HEK293 (cell line): Measurements from ENCODE around the gene RALGAPA2.

Experiments used
- CTCF ChIA-PET: fragments of 350-600 bp; formaldehyde crosslinking; extraction: SDS; loops from one replicate; lab custom pipeline; 2021; ENCODE audit warnings: antibody characterized with exemption; lab: Yijun Ruan, JAX
- POLR2A ChIA-PET: fragments of 300-600 bp; formaldehyde crosslinking; extraction: SDS; loops from one replicate; lab custom pipeline; 2020; ENCODE audit warnings: antibody characterized with exemption, inconsistent platforms; lab: Yijun Ruan, JAX
- H3K27ac ChIP-seq: fragments of 200-500 bp; sonication (Bioruptor generic); 2 replicates; pipeline ENCODE4 v1.5.1; 2014; ENCODE audit warnings: low read depth, low read length, control low read depth, inconsistent platforms; ENCODE audit errors: extremely low read depth
- H3K36me3 ChIP-seq, 2 experiments: fragments of 200-500 bp in 1 of 2; sonication (Bioruptor generic) in 1 of 2; 1 replicate in 1 of 2; 2 replicates in 1 of 2; pipeline ENCODE4 v1.5.1; 2014 to 2017; ENCODE audit warnings: inconsistent platforms in 2 of 2, low read length in 2 of 2; ENCODE audit not compliant: control insufficient read depth in 2 of 2, insufficient read depth in 1 of 2
- H3K4me1 ChIP-seq: fragments of 200-500 bp; sonication (Bioruptor generic); 2 replicates; pipeline ENCODE4 v1.5.1; 2014; ENCODE audit warnings: mild to moderate bottlenecking, low read length, inconsistent platforms; ENCODE audit not compliant: control insufficient read depth, insufficient read depth
- H3K4me3 ChIP-seq: 2 replicates; pipeline ENCODE4 v1.5.1; 2011; ENCODE audit warnings: low read depth, mild to moderate bottlenecking, control low read depth, low read length, moderate library complexity
- H3K9me3 ChIP-seq: fragments of 200-500 bp; sonication (Bioruptor generic); 2 replicates; pipeline ENCODE4 v1.5.1; 2014; ENCODE audit warnings: low read depth, low read length, inconsistent platforms; ENCODE audit not compliant: control insufficient read depth, insufficient read depth
- FEZF1 ChIP-seq: fragments of 450-650 bp; formaldehyde crosslinking; IDR thresholded peaks from 2 replicates; pipeline ENCODE4 v1.5.1; 2016; ENCODE audit warnings: missing biosample characterization, missing genetic modification characterization
- GLI2 ChIP-seq: fragments of 450-650 bp; formaldehyde crosslinking; IDR thresholded peaks from 2 replicates; pipeline ENCODE4; 2017; ENCODE audit warnings: missing biosample characterization, missing genetic modification characterization, low read depth, borderline replicate concordance
- KLF16 ChIP-seq: fragments of 450-650 bp; formaldehyde crosslinking; IDR thresholded peaks from 2 replicates; pipeline ENCODE4 v1.5.1; 2017; ENCODE audit warnings: missing biosample characterization, missing genetic modification characterization
- KLF7 ChIP-seq: fragments of 450-650 bp; formaldehyde crosslinking; IDR thresholded peaks from 2 replicates; pipeline ENCODE4 v1.5.1; 2016; ENCODE audit warnings: missing biosample characterization, missing genetic modification characterization, borderline replicate concordance
- PRDM2 ChIP-seq: fragments of 450-650 bp; formaldehyde crosslinking; IDR thresholded peaks from 2 replicates; pipeline ENCODE4 v1.5.1; 2016; ENCODE audit warnings: missing biosample characterization, missing genetic modification characterization, borderline replicate concordance
- SCRT2 ChIP-seq: fragments of 450-650 bp; formaldehyde crosslinking; IDR thresholded peaks from 2 replicates; pipeline ENCODE4 v1.5.1; 2016; ENCODE audit warnings: missing biosample characterization, missing genetic modification characterization
- SP7 ChIP-seq: fragments of 450-650 bp; formaldehyde crosslinking; IDR thresholded peaks from 2 replicates; pipeline ENCODE4 v1.5.1; 2016; ENCODE audit warnings: missing biosample characterization, missing genetic modification characterization
- ZBTB11 ChIP-seq: fragments of 450-650 bp; formaldehyde crosslinking; conservative IDR thresholded peaks from 2 replicates; pipeline ENCODE4 v1.5.1; 2016; ENCODE audit warnings: low read depth, missing biosample characterization, missing genetic modification characterization
- ZBTB17 ChIP-seq: fragments of 450-650 bp; formaldehyde crosslinking; IDR thresholded peaks from 2 replicates; pipeline ENCODE4 v1.5.1; 2016; ENCODE audit warnings: missing biosample characterization, missing genetic modification characterization
- ZFP41 ChIP-seq: fragments of 450-650 bp; formaldehyde crosslinking; IDR thresholded peaks from 2 replicates; pipeline ENCODE4 v1.5.1; 2016; ENCODE audit warnings: missing biosample characterization, missing genetic modification characterization, borderline replicate concordance
- ZFP69B ChIP-seq: fragments of 450-650 bp; formaldehyde crosslinking; IDR thresholded peaks from 2 replicates; pipeline ENCODE4 v1.5.1; 2016; ENCODE audit warnings: missing biosample characterization, missing genetic modification characterization
- ZNF140 ChIP-seq: fragments of 450-650 bp; formaldehyde crosslinking; IDR thresholded peaks from 2 replicates; pipeline ENCODE4 v1.5.1; 2016; ENCODE audit warnings: missing biosample characterization, missing genetic modification characterization
- ZNF169 ChIP-seq: fragments of 450-650 bp; formaldehyde crosslinking; IDR thresholded peaks from 2 replicates; pipeline ENCODE4 v1.5.1; 2016; ENCODE audit warnings: missing biosample characterization, missing genetic modification characterization
- ZNF341 ChIP-seq: fragments of 450-650 bp; formaldehyde crosslinking; IDR thresholded peaks from 2 replicates; pipeline ENCODE4; 2016; ENCODE audit warnings: low read depth, missing biosample characterization, missing genetic modification characterization
- ZNF623 ChIP-seq: fragments of 450-650 bp; formaldehyde crosslinking; IDR thresholded peaks from 2 replicates; pipeline ENCODE4 v1.5.1; 2016; ENCODE audit warnings: missing biosample characterization, missing genetic modification characterization
- ZNF624 ChIP-seq: fragments of 450-650 bp; formaldehyde crosslinking; IDR thresholded peaks from 2 replicates; pipeline ENCODE4 v1.5.1; 2017; ENCODE audit warnings: missing biosample characterization, missing genetic modification characterization
- ZSCAN4 ChIP-seq: fragments of 450-650 bp; formaldehyde crosslinking; IDR thresholded peaks from 2 replicates; pipeline ENCODE4 v1.5.1; 2017; ENCODE audit warnings: missing biosample characterization, missing genetic modification characterization

The RALGAPA2 gene

DNA sequence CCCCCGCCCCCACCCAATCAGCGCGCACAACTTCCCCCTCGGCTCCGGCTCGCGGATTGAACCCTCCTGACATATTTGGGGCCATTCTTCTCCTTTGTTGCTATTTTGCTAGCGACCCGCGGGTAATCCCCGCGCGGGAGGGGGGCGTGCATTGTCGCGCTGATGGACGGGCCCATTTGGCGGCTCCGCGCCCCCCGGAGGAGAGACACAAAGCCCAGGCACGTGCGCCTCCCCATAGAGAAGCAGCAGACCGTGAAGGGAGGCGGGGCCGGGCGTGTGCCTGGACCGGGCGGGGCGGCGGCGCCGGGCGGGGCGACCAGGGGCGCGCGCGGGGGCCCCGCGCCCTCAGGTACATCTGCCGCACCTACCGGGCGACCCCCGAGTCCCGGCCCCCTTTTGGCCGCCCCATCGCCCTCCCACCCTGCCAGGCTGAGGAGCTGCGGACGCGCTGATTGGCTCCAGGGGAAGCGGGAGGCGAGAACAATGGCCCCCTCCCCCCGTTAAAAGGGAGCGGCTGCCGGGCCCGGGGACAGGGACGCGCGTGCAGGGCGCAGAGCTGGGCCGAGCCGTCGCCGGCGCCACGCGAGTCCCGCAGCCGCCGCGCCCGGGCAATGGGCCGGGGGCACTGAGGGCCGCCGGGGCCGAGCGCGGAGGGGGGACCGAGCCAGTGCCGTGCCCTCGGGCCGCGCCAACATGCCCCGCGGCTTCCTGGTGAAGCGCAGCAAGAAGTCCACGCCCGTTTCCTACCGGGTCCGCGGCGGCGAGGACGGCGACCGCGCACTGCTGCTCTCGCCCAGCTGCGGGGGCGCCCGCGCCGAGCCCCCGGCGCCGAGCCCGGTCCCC is 344.6 kb downstream of the RALGAPA2 start, which contains the start of gene INSM1 (continued):
- TF ChIP-seq ZFP41 (tag by site-specific recombination) (no peak), FEZF1 (tag by site-specific recombination) (peak; percentile 73), ZSCAN4 (tag by site-specific recombination) (no peak), ZNF623 (tag by site-specific recombination) (no peak), GLI2 (no peak), ZFP69B (0 out of 2 replicates have a peak, but pooled peaks have one; percentile 24), PRDM2 (tag by site-specific recombination) (no peak), ZNF624 (tag by site-specific recombination) (no peak), ZNF341 (tag by site-specific recombination) (peak; percentile 68), ZBTB17 (tag by site-specific recombination) (no peak), KLF7 (tag by site-specific recombination) (0 out of 2 replicates have a peak, but pooled peaks have one; percentile 40), ZNF140 (tag by site-specific recombination) (no peak), ZNF169 (no peak)

- no peak for TF ChIP-seq ZBTB11
- TF ChIP-seq SCRT2 (tag by site-specific recombination), result no peak
- TF ChIP-seq SP7 (tag by site-specific recombination), result no peak
- no peak for TF ChIP-seq KLF16 (tag by site-specific recombination)
- peaks cover 11% of the 10 kb centered on the region; the same call in 1 of the 2 replicates for H3K4me1 ChIP-seq
- H3K9me3 ChIP-seq, result no peaks in the 10 kb centered on the region
- H3K27ac ChIP-seq, result no peak overlapping the region
- ChIA-PET POLR2A (no interaction called here), CTCF (interaction anchor here (0.7 kb wide), 1 partner anchor 34 kb away, joined by 4 read pairs; no protein-coding TSS in a partner anchor)
- H3K4me3 ChIP-seq, result no peak overlapping the region
- H3K36me3 ChIP-seq, result no peaks in the 10 kb centered on the region
Observed at GRCh38 chr20:20366876-20367574, 345.4 kb downstream of the RALGAPA2 start.
